Chondrocyte (in vitro differentiated cells): Measurements from ENCODE around the gene TAS2R38. TPM values are rescaled to one million over a fixed set of nuclear protein-coding genes. Genes with fewer than 3 reads are reported as not detected.

Experiments
- DNase-seq: peaks from one replicate; pipeline ENCODE4 v3.0.0; 2021; ENCODE audit warnings: mixed read lengths, low spot score
- H3K27ac Mint-ChIP-seq: one replicate; pipeline ENCODE4 v1.8.0; 2021; ENCODE audit warnings: mild to moderate bottlenecking, moderate library complexity, mixed read lengths; ENCODE audit not compliant: unreplicated experiment
- H3K27me3 Mint-ChIP-seq: 2 replicates; pipeline ENCODE4 v1.8.0; 2021; ENCODE audit warnings: low read depth, mixed read lengths
- H3K36me3 Mint-ChIP-seq: 2 replicates; pipeline ENCODE4 v1.8.0; 2021; ENCODE audit warnings: low read depth, mixed read lengths
- H3K4me1 Mint-ChIP-seq: 2 replicates; pipeline ENCODE4 v1.8.0; 2021; ENCODE audit warnings: low read depth, mild to moderate bottlenecking, mixed read lengths
- H3K4me3 Mint-ChIP-seq: one replicate; pipeline ENCODE4 v1.8.0; 2021; ENCODE audit warnings: mild to moderate bottlenecking, moderate library complexity, mixed read lengths; ENCODE audit not compliant: unreplicated experiment
- H3K9me3 Mint-ChIP-seq: 2 replicates; pipeline ENCODE4 v1.8.0; 2021; ENCODE audit warnings: low read depth, mixed read lengths
- CTCF ChIP-seq: fragments of 200-600 bp; sonication (generic); IDR thresholded peaks from 2 replicates; pipeline ENCODE4 v1.5.0; 2021; ENCODE audit warnings: antibody characterized with exemption, mild to moderate bottlenecking, moderate library complexity
- total RNA-seq: library from RNA; stranded (reverse); gene quantifications from 3 replicates; pipeline ENCODE4 v1.2.1, GENCODE V29; 2021

The TAS2R38 gene
- total RNA-seq, 1 donor from 2014 or later: not detected

- peaks cover 21% of the 10 kb centered on the region for H3K27me3 Mint-ChIP-seq
- peaks cover 9% of the 10 kb centered on the region for H3K4me1 Mint-ChIP-seq
- no peak for DNase-seq
- peak overlapping the region; percentile 63 for H3K4me3 Mint-ChIP-seq
- no peak for TF ChIP-seq CTCF
- H3K9me3 Mint-ChIP-seq: no peaks in the 10 kb centered on the region
- no peak overlapping the region for H3K27ac Mint-ChIP-seq
- H3K36me3 Mint-ChIP-seq: no peaks in the 10 kb centered on the region
Observed at GRCh38 chr7:141976524-141977245, 3.1 kb upstream of the TAS2R38 start.

- H3K27me3 Mint-ChIP-seq: peaks cover 26% of the 10 kb centered on the region
- peak overlapping the region; percentile 63 for H3K4me3 Mint-ChIP-seq
- no peak for DNase-seq
- no peaks in the 10 kb centered on the region for H3K36me3 Mint-ChIP-seq
- no peaks in the 10 kb centered on the region for H3K9me3 Mint-ChIP-seq
- H3K27ac Mint-ChIP-seq: no peak overlapping the region
- H3K4me1 Mint-ChIP-seq: peaks cover 9% of the 10 kb centered on the region
- peak; percentile 98 for TF ChIP-seq CTCF
Observed at GRCh38 chr7:141975806-141976523, 2.4 kb upstream of the TAS2R38 start.

- no peaks in the 10 kb centered on the region for H3K36me3 Mint-ChIP-seq
- no peak overlapping the region for H3K4me3 Mint-ChIP-seq
- peaks cover 9% of the 10 kb centered on the region for H3K4me1 Mint-ChIP-seq
- H3K27me3 Mint-ChIP-seq: peaks cover 26% of the 10 kb centered on the region
- no peak overlapping the region for H3K27ac Mint-ChIP-seq
- H3K9me3 Mint-ChIP-seq: no peaks in the 10 kb centered on the region
- TF ChIP-seq CTCF: peak; percentile 75
- no peak for DNase-seq
Observed at GRCh38 chr7:141974831-141975230, 1.3 kb upstream of the TAS2R38 start.

- no peak for DNase-seq
- H3K27me3 Mint-ChIP-seq: peaks cover 6% of the 10 kb centered on the region
- no peaks in the 10 kb centered on the region for H3K36me3 Mint-ChIP-seq
Observed at GRCh38 chr7:141960687-141961422, 12.7 kb downstream of the TAS2R38 start.

More at GRCh38 chr7:141960687-141961422, 12.7 kb downstream of the TAS2R38 start:
- TF ChIP-seq CTCF: no peak
- peaks cover 12% of the 10 kb centered on the region for H3K9me3 Mint-ChIP-seq
- no peak overlapping the region for H3K4me3 Mint-ChIP-seq
- no peak overlapping the region for H3K27ac Mint-ChIP-seq
- no peaks in the 10 kb centered on the region for H3K4me1 Mint-ChIP-seq
